Suppressor macrophage (primary cell): Measurements from ENCODE around the gene SGIP1.
"Not testable (repeated sequence)": the region's sequence is repeated elsewhere in the genome, so short reads cannot be mapped to it uniquely, and the experiment has no call there.

Source experiments
- DNase-seq, 4 experiments: peaks; one replicate each; pipeline ENCODE4 v3.0.0-alpha.2; 2020 to 2022

Gene SGIP1

GRCh38 chr1:66770694-66771093 lies 236.7 kb downstream of the SGIP1 start:
- no peak for DNase-seq

GRCh38 chr1:66773227-66773626 lies 239.3 kb downstream of the SGIP1 start:
- DNase-seq, result no peak

DNA sequence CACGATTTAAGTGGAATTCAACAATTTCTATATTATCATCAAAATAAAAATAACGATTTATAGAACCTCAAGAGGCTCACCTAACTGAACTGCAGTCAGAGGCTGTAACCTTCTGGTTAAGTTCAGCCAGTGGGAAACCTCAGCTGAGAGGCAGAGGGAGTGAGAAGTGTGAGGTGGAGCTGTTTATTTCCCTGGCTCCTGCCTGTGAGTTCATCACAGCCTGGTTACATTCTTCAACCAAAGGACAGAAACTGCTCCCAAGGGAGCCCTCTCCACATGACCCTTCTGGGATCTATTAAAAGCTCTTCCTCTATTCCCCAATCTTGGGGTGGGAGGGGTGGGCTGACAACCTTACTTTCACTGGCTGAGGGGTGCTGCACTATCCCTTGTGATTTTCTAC lies 240.5 kb downstream of the SGIP1 start:
- DNase-seq, result peak in 2 of 4 experiments; percentile 11 to 12

- DNase-seq, result no peak
These were observed 241.7 kb downstream of the SGIP1 start for GRCh38 chr1:66775646-66776045.

DNA sequence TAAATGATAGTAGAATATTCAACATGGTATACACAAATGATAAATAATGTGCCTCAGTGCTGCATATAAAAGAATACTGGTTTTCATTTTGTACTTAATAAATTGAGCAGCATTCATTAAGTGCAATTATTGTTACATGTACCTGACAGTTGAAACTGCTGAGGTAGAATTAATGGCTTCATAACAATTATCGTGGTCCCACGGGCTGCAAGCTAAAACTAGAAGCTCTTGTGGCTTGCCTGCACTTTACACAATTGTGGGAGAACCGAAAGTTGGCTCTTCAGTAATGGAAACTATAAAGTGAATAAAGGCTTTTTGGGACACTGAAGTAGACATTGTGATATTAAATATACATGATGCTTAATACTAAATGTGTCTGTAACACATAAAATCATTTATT lies 243.9 kb downstream of the SGIP1 start:
- no peak for DNase-seq

DNA sequence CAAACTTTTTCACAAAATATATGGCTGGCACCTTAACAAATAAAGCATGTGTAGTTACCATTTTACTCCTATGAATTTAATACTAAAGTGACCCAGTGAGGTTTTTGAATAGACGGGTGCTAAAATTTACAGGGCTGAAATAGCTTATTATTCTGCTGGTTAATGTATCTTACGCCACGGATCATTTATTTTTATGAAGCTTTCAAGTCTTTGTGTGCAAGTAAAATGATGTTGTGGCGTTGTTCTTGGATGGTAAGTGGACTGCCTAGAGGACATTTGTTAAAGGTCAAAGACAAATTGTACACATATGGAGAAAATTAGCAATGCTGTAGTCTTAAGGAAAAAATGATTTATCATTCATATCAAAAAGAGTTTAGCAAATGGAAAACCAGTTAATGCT lies 244.3 kb downstream of the SGIP1 start:
- DNase-seq, result no peak

GRCh38 chr1:66778969-66779368 lies 245.0 kb downstream of the SGIP1 start:
- DNase-seq, result no peak

- DNase-seq, result no peak
These were observed 245.6 kb downstream of the SGIP1 start for GRCh38 chr1:66779475-66780078.

GRCh38 chr1:66785800-66786199 lies 251.8 kb downstream of the SGIP1 start:
- DNase-seq, result not testable (repeated sequence)

GRCh38 chr1:66787641-66788040 lies 253.7 kb downstream of the SGIP1 start:
- no peak for DNase-seq

DNA sequence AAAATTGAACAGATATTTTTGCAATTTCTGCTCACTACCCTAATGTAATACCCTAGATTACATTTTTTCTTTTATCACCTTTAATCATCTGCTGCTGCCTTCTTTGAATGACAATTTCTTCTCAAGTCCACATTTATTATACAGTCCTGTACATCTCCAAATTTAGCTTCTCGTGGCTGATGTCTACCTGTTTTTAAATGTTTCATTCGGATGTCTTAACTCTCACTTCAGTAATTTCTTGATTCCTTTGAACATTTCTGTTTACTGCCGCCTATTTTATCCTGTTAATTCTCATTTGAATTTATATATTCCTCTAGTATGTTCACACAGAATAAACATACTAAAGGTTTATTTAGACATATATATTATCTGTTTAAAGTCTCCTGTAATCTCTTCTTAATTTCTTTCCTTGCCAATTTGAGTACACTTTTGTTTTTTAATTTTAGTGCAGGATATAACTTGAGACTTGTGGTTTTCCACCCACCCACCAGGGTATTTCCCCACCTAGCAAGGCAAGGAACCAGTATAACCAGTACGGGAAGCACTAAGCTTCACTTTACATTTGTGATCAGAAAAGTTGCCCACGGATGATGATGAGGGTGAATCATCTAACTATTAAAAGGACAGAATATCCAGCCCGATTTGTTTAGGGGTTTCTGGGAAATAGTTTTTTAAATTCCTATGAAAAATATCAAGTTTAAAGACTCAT lies 254.4 kb downstream of the SGIP1 start:
- peak; percentile 42 to 65 (median 61) for DNase-seq

GRCh38 chr1:66791621-66792610 lies 258.0 kb downstream of the SGIP1 start:
- peak in 3 of 4 experiments; percentile 3 to 11 (median 3) for DNase-seq

DNA sequence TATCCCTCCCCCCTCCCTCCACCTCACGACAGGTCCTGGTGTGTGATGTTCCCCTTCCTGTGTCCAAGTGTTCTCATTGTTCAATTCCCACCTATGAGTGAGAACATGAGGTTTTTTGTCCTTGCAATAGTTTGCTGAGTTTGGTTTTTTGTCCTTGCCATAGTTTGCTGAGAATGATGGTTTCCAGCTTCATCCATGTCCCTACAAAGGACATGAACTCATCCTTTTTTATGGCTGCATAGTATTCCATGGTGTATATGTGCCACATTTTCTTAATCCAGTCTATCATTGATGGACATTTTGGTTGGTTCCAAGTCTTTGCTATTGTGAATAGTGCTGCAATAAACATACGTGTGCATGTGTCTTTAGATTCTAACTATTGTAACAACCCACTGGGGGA lies 261.9 kb downstream of the SGIP1 start:
- not testable (repeated sequence) for DNase-seq
